ENCODE results near the gene ATP8A2.

ATP8A2 gene

GRCh38 chr13:26019881-26020870 is 648.4 kb downstream of the ATP8A2 start:
- Histone ChIP-seq H3K4me1 (ENCODE audit: control insufficient read depth, insufficient read depth, low read length) (peaks cover 3% of the 10 kb centered on the region), H3K4me3 (ENCODE audit: low read depth, low read length) (no peak overlapping the region), H3K36me3 (ENCODE audit: control insufficient read depth, insufficient read depth, low read length) (no peaks in the 10 kb centered on the region), H3K9ac (ENCODE audit: low read depth, low read length) (no peak overlapping the region), H3K27me3 (ENCODE audit: control insufficient read depth, insufficient read depth, low read length) (peaks cover 2% of the 10 kb centered on the region), H3K9me3 (ENCODE audit: control insufficient read depth, insufficient read depth, low read length) (no peaks in the 10 kb centered on the region)

GRCh38 chr13:26020891-26021290 is 649.1 kb downstream of the ATP8A2 start:
- H3K4me3 ChIP-seq (ENCODE audit: low read depth, low read length) = no peak overlapping the region
- no peaks in the 10 kb centered on the region for H3K9me3 ChIP-seq (ENCODE audit: control insufficient read depth, insufficient read depth, low read length)
- no peak overlapping the region for H3K9ac ChIP-seq (ENCODE audit: low read depth, low read length)
- H3K36me3 ChIP-seq (ENCODE audit: control insufficient read depth, insufficient read depth, low read length) = no peaks in the 10 kb centered on the region
- peaks cover 2% of the 10 kb centered on the region for H3K27me3 ChIP-seq (ENCODE audit: control insufficient read depth, insufficient read depth, low read length)
- peaks cover 3% of the 10 kb centered on the region for H3K4me1 ChIP-seq (ENCODE audit: control insufficient read depth, insufficient read depth, low read length)

- peaks cover 2% of the 10 kb centered on the region for H3K27me3 ChIP-seq (ENCODE audit: control insufficient read depth, insufficient read depth, low read length)
- no peak overlapping the region for H3K9ac ChIP-seq (ENCODE audit: low read depth, low read length)
- H3K9me3 ChIP-seq (ENCODE audit: control insufficient read depth, insufficient read depth, low read length) = no peaks in the 10 kb centered on the region
- H3K36me3 ChIP-seq (ENCODE audit: control insufficient read depth, insufficient read depth, low read length) = no peaks in the 10 kb centered on the region
- H3K4me1 ChIP-seq (ENCODE audit: control insufficient read depth, insufficient read depth, low read length) = peaks cover 3% of the 10 kb centered on the region
- H3K4me3 ChIP-seq (ENCODE audit: low read depth, low read length) = no peak overlapping the region
Observed at GRCh38 chr13:26021516-26021915, 649.7 kb downstream of the ATP8A2 start.

GRCh38 chr13:26021956-26022355 is 650.2 kb downstream of the ATP8A2 start:
- Histone ChIP-seq H3K9ac (ENCODE audit: low read depth, low read length) (no peak overlapping the region), H3K4me3 (ENCODE audit: low read depth, low read length) (no peak overlapping the region), H3K4me1 (ENCODE audit: control insufficient read depth, insufficient read depth, low read length) (peaks cover 3% of the 10 kb centered on the region), H3K27me3 (ENCODE audit: control insufficient read depth, insufficient read depth, low read length) (peaks cover 2% of the 10 kb centered on the region), H3K9me3 (ENCODE audit: control insufficient read depth, insufficient read depth, low read length) (no peaks in the 10 kb centered on the region), H3K36me3 (ENCODE audit: control insufficient read depth, insufficient read depth, low read length) (no peaks in the 10 kb centered on the region)

GRCh38 chr13:26022538-26023292 is 650.9 kb downstream of the ATP8A2 start:
- H3K4me3 ChIP-seq (ENCODE audit: low read depth, low read length) = no peak overlapping the region
- H3K9ac ChIP-seq (ENCODE audit: low read depth, low read length) = no peak overlapping the region
- peaks cover 3% of the 10 kb centered on the region for H3K4me1 ChIP-seq (ENCODE audit: control insufficient read depth, insufficient read depth, low read length)
- no peaks in the 10 kb centered on the region for H3K9me3 ChIP-seq (ENCODE audit: control insufficient read depth, insufficient read depth, low read length)
- H3K36me3 ChIP-seq (ENCODE audit: control insufficient read depth, insufficient read depth, low read length) = no peaks in the 10 kb centered on the region
- peaks cover 2% of the 10 kb centered on the region for H3K27me3 ChIP-seq (ENCODE audit: control insufficient read depth, insufficient read depth, low read length)

- Histone ChIP-seq H3K4me1 (ENCODE audit: control insufficient read depth, insufficient read depth, low read length) (peaks cover 3% of the 10 kb centered on the region), H3K36me3 (ENCODE audit: control insufficient read depth, insufficient read depth, low read length) (no peaks in the 10 kb centered on the region), H3K9me3 (ENCODE audit: control insufficient read depth, insufficient read depth, low read length) (no peaks in the 10 kb centered on the region), H3K9ac (ENCODE audit: low read depth, low read length) (no peak overlapping the region), H3K27me3 (ENCODE audit: control insufficient read depth, insufficient read depth, low read length) (peaks cover 2% of the 10 kb centered on the region), H3K4me3 (ENCODE audit: low read depth, low read length) (no peak overlapping the region)
Observed at GRCh38 chr13:26024558-26024957, 652.8 kb downstream of the ATP8A2 start.

GRCh38 chr13:26025196-26025595 is 653.4 kb downstream of the ATP8A2 start:
- Histone ChIP-seq H3K9me3 (ENCODE audit: control insufficient read depth, insufficient read depth, low read length) (no peaks in the 10 kb centered on the region), H3K36me3 (ENCODE audit: control insufficient read depth, insufficient read depth, low read length) (no peaks in the 10 kb centered on the region), H3K9ac (ENCODE audit: low read depth, low read length) (no peak overlapping the region), H3K4me3 (ENCODE audit: low read depth, low read length) (no peak overlapping the region), H3K4me1 (ENCODE audit: control insufficient read depth, insufficient read depth, low read length) (peaks cover 3% of the 10 kb centered on the region), H3K27me3 (ENCODE audit: control insufficient read depth, insufficient read depth, low read length) (peaks cover 2% of the 10 kb centered on the region)

- Histone ChIP-seq H3K4me1 (ENCODE audit: control insufficient read depth, insufficient read depth, low read length) (peaks cover 3% of the 10 kb centered on the region), H3K36me3 (ENCODE audit: control insufficient read depth, insufficient read depth, low read length) (no peaks in the 10 kb centered on the region), H3K9ac (ENCODE audit: low read depth, low read length) (no peak overlapping the region), H3K27me3 (ENCODE audit: control insufficient read depth, insufficient read depth, low read length) (peaks cover 2% of the 10 kb centered on the region), H3K4me3 (ENCODE audit: low read depth, low read length) (no peak overlapping the region), H3K9me3 (ENCODE audit: control insufficient read depth, insufficient read depth, low read length) (no peaks in the 10 kb centered on the region)
Observed at GRCh38 chr13:26025771-26026170, 654.0 kb downstream of the ATP8A2 start.

GRCh38 chr13:26026211-26026610 is 654.4 kb downstream of the ATP8A2 start:
- peaks cover 2% of the 10 kb centered on the region for H3K27me3 ChIP-seq (ENCODE audit: control insufficient read depth, insufficient read depth, low read length)
- H3K4me1 ChIP-seq (ENCODE audit: control insufficient read depth, insufficient read depth, low read length) = peaks cover 3% of the 10 kb centered on the region
- H3K36me3 ChIP-seq (ENCODE audit: control insufficient read depth, insufficient read depth, low read length) = no peaks in the 10 kb centered on the region

GRCh38 chr13:26029581-26030136 is 657.9 kb downstream of the ATP8A2 start:
- Histone ChIP-seq H3K9me3 (ENCODE audit: control insufficient read depth, insufficient read depth, low read length) (no peaks in the 10 kb centered on the region), H3K4me3 (ENCODE audit: low read depth, low read length) (no peak overlapping the region), H3K9ac (ENCODE audit: low read depth, low read length) (no peak overlapping the region), H3K4me1 (ENCODE audit: control insufficient read depth, insufficient read depth, low read length) (peaks cover under 1% of the 10 kb centered on the region), H3K36me3 (ENCODE audit: control insufficient read depth, insufficient read depth, low read length) (no peaks in the 10 kb centered on the region), H3K27me3 (ENCODE audit: control insufficient read depth, insufficient read depth, low read length) (no peaks in the 10 kb centered on the region)

More at GRCh38 chr13:26026211-26026610, 654.4 kb downstream of the ATP8A2 start:
- no peak overlapping the region for H3K9ac ChIP-seq (ENCODE audit: low read depth, low read length)
- H3K4me3 ChIP-seq (ENCODE audit: low read depth, low read length) = no peak overlapping the region
- H3K9me3 ChIP-seq (ENCODE audit: control insufficient read depth, insufficient read depth, low read length) = no peaks in the 10 kb centered on the region

- no peaks in the 10 kb centered on the region for H3K4me1 ChIP-seq (ENCODE audit: control insufficient read depth, insufficient read depth, low read length)
- H3K36me3 ChIP-seq (ENCODE audit: control insufficient read depth, insufficient read depth, low read length) = no peaks in the 10 kb centered on the region
- no peaks in the 10 kb centered on the region for H3K27me3 ChIP-seq (ENCODE audit: control insufficient read depth, insufficient read depth, low read length)
- H3K9me3 ChIP-seq (ENCODE audit: control insufficient read depth, insufficient read depth, low read length) = no peaks in the 10 kb centered on the region
- H3K9ac ChIP-seq (ENCODE audit: low read depth, low read length) = no peak overlapping the region
- H3K4me3 ChIP-seq (ENCODE audit: low read depth, low read length) = no peak overlapping the region
Observed at GRCh38 chr13:26030331-26030730, 658.6 kb downstream of the ATP8A2 start.

Data from iPS-15b (cell line).